Neuronal stem cell (in vitro differentiated cells): Measurements from ENCODE around the gene THADA.

Source experiments
- DNase-seq: peaks from one replicate; pipeline ENCODE4 v3.0.0-alpha.2; 2013; ENCODE audit warnings: low spot score
- H2AFZ ChIP-seq: one replicate; pipeline ENCODE4 v1.6.1; 2013; ENCODE audit warnings: mild to moderate bottlenecking, low read length, inconsistent platforms
- H2AK5ac ChIP-seq: 2 replicates; pipeline ENCODE4 v1.6.1; 2013; ENCODE audit warnings: low read depth, mild to moderate bottlenecking, inconsistent platforms, low read length, moderate library complexity, mixed read lengths
- H2BK120ac ChIP-seq: 2 replicates; pipeline ENCODE4 v1.6.1; 2013; ENCODE audit warnings: low read depth, mild to moderate bottlenecking, inconsistent platforms, low read length, moderate library complexity, mixed read lengths
- H2BK12ac ChIP-seq: one replicate; pipeline ENCODE4 v1.6.1; 2013; ENCODE audit warnings: low read length, inconsistent platforms
- H2BK15ac ChIP-seq: 2 replicates; pipeline ENCODE4 v1.6.1; 2013; ENCODE audit warnings: mild to moderate bottlenecking, low read length, inconsistent platforms, mixed read lengths
- H2BK5ac ChIP-seq: one replicate; pipeline ENCODE4 v1.6.1; 2013; ENCODE audit warnings: inconsistent platforms, mild to moderate bottlenecking, low read length, moderate library complexity
- H3K14ac ChIP-seq: one replicate; pipeline ENCODE4 v1.6.1; 2013; ENCODE audit warnings: low read length, inconsistent platforms
- H3K18ac ChIP-seq: 2 replicates; pipeline ENCODE4 v1.6.1; 2013; ENCODE audit warnings: low read length, inconsistent platforms
- H3K23ac ChIP-seq: 2 replicates; pipeline ENCODE4 v1.6.1; 2013; ENCODE audit warnings: low read depth, mild to moderate bottlenecking, mixed read lengths, low read length, inconsistent platforms; ENCODE audit not compliant: poor library complexity
- H3K27ac ChIP-seq: replicated peaks from 3 replicates; pipeline ENCODE4 v1.5.1; 2013; ENCODE audit warnings: low read length, inconsistent platforms
- H3K27me3 ChIP-seq, 3 experiments: 2 replicates each; pipeline ENCODE4 v1.6.1; 2013; ENCODE audit warnings: low read length in 3 of 3, mild to moderate bottlenecking in 2 of 3, inconsistent platforms in 1 of 3, low read depth in 1 of 3, mixed read lengths in 1 of 3, moderate library complexity in 1 of 3; ENCODE audit not compliant: control insufficient read depth in 3 of 3, insufficient read depth in 3 of 3
- H3K36me3 ChIP-seq, 2 donors: replicated peaks in 1 of 2; 2 replicates each; pipeline ENCODE4 v1.6.1; 2013; ENCODE audit warnings: low read length in 2 of 2; ENCODE audit not compliant: control insufficient read depth in 2 of 2, insufficient read depth in 2 of 2
- H3K4ac ChIP-seq: 2 replicates; pipeline ENCODE4 v1.6.1; 2013; ENCODE audit warnings: inconsistent platforms, mild to moderate bottlenecking, low read length, moderate library complexity
- H3K4me1 ChIP-seq, 2 donors: 1 replicate in 1 of 2; 2 replicates in 1 of 2; pipeline ENCODE4 v1.6.1; 2013; ENCODE audit warnings: low read length in 2 of 2, low read depth in 1 of 2; ENCODE audit not compliant: control insufficient read depth in 2 of 2, insufficient read depth in 1 of 2
- H3K4me2 ChIP-seq: one replicate; pipeline ENCODE4 v1.6.1; 2013; ENCODE audit warnings: mild to moderate bottlenecking, low read length, inconsistent platforms; ENCODE audit not compliant: insufficient read depth, poor library complexity, severe bottlenecking
- H3K4me3 ChIP-seq, 2 donors: 2 replicates each; pipeline ENCODE4 v1.5.1; 2013; ENCODE audit warnings: low read length in 2 of 2, mild to moderate bottlenecking in 2 of 2, inconsistent platforms in 1 of 2, moderate library complexity in 1 of 2
- H3K79me1 ChIP-seq: one replicate; pipeline ENCODE4 v1.6.1; 2013; ENCODE audit warnings: low read depth, mild to moderate bottlenecking, inconsistent platforms, low read length, moderate library complexity
- H3K9ac ChIP-seq: one replicate; pipeline ENCODE4 v1.6.1; 2013; ENCODE audit warnings: mild to moderate bottlenecking, low read depth, low read length, inconsistent platforms; ENCODE audit not compliant: poor library complexity
- H3K9me3 ChIP-seq, 2 donors: replicated peaks in 1 of 2; 2 replicates each; pipeline versions ENCODE3 to v1.6.1; 2013; ENCODE audit warnings: low read length in 2 of 2, mild to moderate bottlenecking in 2 of 2, inconsistent platforms in 1 of 2, low read depth in 1 of 2, mixed read lengths in 1 of 2, moderate library complexity in 1 of 2; ENCODE audit not compliant: control insufficient read depth in 2 of 2, insufficient read depth in 1 of 2
- H4K8ac ChIP-seq: one replicate; pipeline ENCODE4 v1.6.1; 2013; ENCODE audit warnings: low read depth, mild to moderate bottlenecking, inconsistent platforms, low read length, moderate library complexity
- H4K91ac ChIP-seq: one replicate; pipeline ENCODE4 v1.6.1; 2013; ENCODE audit warnings: low read length, low read depth, mild to moderate bottlenecking, inconsistent platforms; ENCODE audit not compliant: poor library complexity
- WGBS, 2 donors: extraction: QIAGEN DNeasy Blood & Tissue Kit; methylation state at CpG; one replicate each; pipeline ENCODE4 v1.1.7; 2013; ENCODE audit warnings: missing lambda C conversion rate in 2 of 2, mixed read lengths in 1 of 2; ENCODE audit not compliant: insufficient read length in 2 of 2, insufficient replicate concordance in 1 of 2; ENCODE audit errors: extremely low coverage in 2 of 2; 5-methylcytosine and 5-hydroxymethylcytosine counted together

Gene THADA

GRCh38 chr2:43274721-43275120 lies 321.1 kb downstream of the THADA start:
- Histone ChIP-seq H2BK15ac (no peak overlapping the region), H3K79me1 (no peaks in the 10 kb centered on the region), H3K4ac (no peak overlapping the region), H4K91ac (no peak overlapping the region), H2BK5ac (no peak overlapping the region), H3K9ac (no peak overlapping the region), H3K18ac (no peak overlapping the region), H3K27ac (no peak overlapping the region), H4K8ac (no peak overlapping the region), H3K4me2 (no peak overlapping the region), H3K27me3 (no peaks in the 10 kb centered on the region), H2BK120ac (no peak overlapping the region), H2BK12ac (no peak overlapping the region), H3K36me3 (no peaks in the 10 kb centered on the region), H3K4me1 (peaks cover 0 to 1% of the 10 kb centered on the region in 2 donors), H3K23ac (no peak overlapping the region), H2AFZ (no peak overlapping the region), H2AK5ac (no peak overlapping the region), H3K14ac (no peak overlapping the region), H3K9me3 (no peaks in the 10 kb centered on the region), H3K4me3 (no peak overlapping the region)
- no CpG with 5 or more reads among the region's 4 CpGs for WGBS, 2 donors
- no peak for DNase-seq

- no peak overlapping the region for H2BK12ac ChIP-seq
- no peak overlapping the region for H3K9ac ChIP-seq
Observed at GRCh38 chr2:43274055-43274454, 321.8 kb downstream of the THADA start.

GRCh38 chr2:43273529-43273928 lies 322.3 kb downstream of the THADA start:
- Histone ChIP-seq H2BK5ac (no peak overlapping the region), H2BK15ac (no peak overlapping the region), H4K8ac (no peak overlapping the region), H3K4ac (no peak overlapping the region), H3K36me3 (no peaks in the 10 kb centered on the region), H3K27ac (no peak overlapping the region), H2BK12ac (no peak overlapping the region), H4K91ac (no peak overlapping the region), H3K4me2 (no peak overlapping the region), H3K4me3 (no peak overlapping the region), H3K9ac (no peak overlapping the region), H3K79me1 (no peaks in the 10 kb centered on the region), H2AK5ac (no peak overlapping the region), H3K27me3 (no peaks in the 10 kb centered on the region), H3K18ac (peak overlapping the region; percentile 30), H3K9me3 (no peaks in the 10 kb centered on the region), H3K23ac (no peak overlapping the region), H2BK120ac (no peak overlapping the region), H2AFZ (no peak overlapping the region), H3K4me1 (peaks cover 6 to 11% of the 10 kb centered on the region in 2 donors), H3K14ac (no peak overlapping the region)
- no CpG with 5 or more reads among the region's 4 CpGs for WGBS, 2 donors
- DNase-seq: no peak

More at GRCh38 chr2:43274055-43274454, 321.8 kb downstream of the THADA start:
- no peak overlapping the region for H3K4me3 ChIP-seq
- no peaks in the 10 kb centered on the region for H3K27me3 ChIP-seq
- H3K36me3 ChIP-seq: no peaks in the 10 kb centered on the region
- no peak overlapping the region for H2BK5ac ChIP-seq
- no CpG with 5 or more reads among the region's 4 CpGs for WGBS, 2 donors
- H3K4me1 ChIP-seq: peaks cover 2 to 6% of the 10 kb centered on the region in 2 donors
- H3K23ac ChIP-seq: no peak overlapping the region
- no peak overlapping the region for H3K27ac ChIP-seq
- no peak overlapping the region for H3K14ac ChIP-seq
- H2BK15ac ChIP-seq: no peak overlapping the region
- H4K91ac ChIP-seq: no peak overlapping the region
- no peak overlapping the region for H2AK5ac ChIP-seq
- no peak overlapping the region for H3K4me2 ChIP-seq
- H3K4ac ChIP-seq: no peak overlapping the region
- DNase-seq: no peak
- H2BK120ac ChIP-seq: no peak overlapping the region
- H4K8ac ChIP-seq: no peak overlapping the region
- peak overlapping the region; percentile 25 for H3K18ac ChIP-seq
- no peaks in the 10 kb centered on the region for H3K79me1 ChIP-seq
- no peaks in the 10 kb centered on the region for H3K9me3 ChIP-seq
- H2AFZ ChIP-seq: no peak overlapping the region

- H2BK120ac ChIP-seq: no peak overlapping the region
- no peak overlapping the region for H3K27ac ChIP-seq
- H3K18ac ChIP-seq: no peak overlapping the region
- no peak overlapping the region for H4K8ac ChIP-seq
- H2AK5ac ChIP-seq: no peak overlapping the region
- peaks cover 6 to 14% of the 10 kb centered on the region in 2 donors for H3K4me1 ChIP-seq
- H3K27me3 ChIP-seq: no peaks in the 10 kb centered on the region
- no peaks in the 10 kb centered on the region for H3K9me3 ChIP-seq
- H3K23ac ChIP-seq: no peak overlapping the region
- no peak overlapping the region for H2BK15ac ChIP-seq
- H2AFZ ChIP-seq: no peak overlapping the region
- H2BK12ac ChIP-seq: no peak overlapping the region
- DNase-seq: no peak
- no peak overlapping the region for H3K4me3 ChIP-seq
- H3K4me2 ChIP-seq: no peak overlapping the region
- no CpG with 5 or more reads among the region's 4 CpGs for WGBS, 2 donors
- H3K4ac ChIP-seq: no peak overlapping the region
- H2BK5ac ChIP-seq: no peak overlapping the region
- H3K36me3 ChIP-seq: no peaks in the 10 kb centered on the region
- no peak overlapping the region for H4K91ac ChIP-seq
- H3K79me1 ChIP-seq: no peaks in the 10 kb centered on the region
- peak overlapping the region; percentile 7 for H3K9ac ChIP-seq
- H3K14ac ChIP-seq: no peak overlapping the region
Observed at GRCh38 chr2:43270930-43271615, 324.8 kb downstream of the THADA start.
